Middle frontal gyrus (tissue), 1 donor: ENCODE data around the gene IFT43.

ENCODE experiments used
- DNase-seq: peaks from one replicate; pipeline ENCODE4 v3.0.0-alpha.2; 2015; ENCODE audit warnings: low spot score; ENCODE audit errors: extremely low spot score

Gene IFT43

GRCh38 chr14:76080025-76080424 lies 94.5 kb downstream of the IFT43 start:
- no peak for DNase-seq

- no peak for DNase-seq
Observed at GRCh38 chr14:76080471-76080870, 94.9 kb downstream of the IFT43 start.

- DNase-seq, result no peak
Observed at GRCh38 chr14:76081642-76082041, 96.1 kb downstream of the IFT43 start.

GRCh38 chr14:76083796-76084765 lies 98.5 kb downstream of the IFT43 start:
- no peak for DNase-seq

- no peak for DNase-seq
Observed at GRCh38 chr14:76085358-76085757, 99.8 kb downstream of the IFT43 start.

- DNase-seq, result no peak
Observed at GRCh38 chr14:76086636-76087035, 101.1 kb downstream of the IFT43 start.

- DNase-seq, result no peak
Observed at GRCh38 chr14:76088326-76088725, 102.8 kb downstream of the IFT43 start.

GRCh38 chr14:76088771-76089571 lies 103.4 kb downstream of the IFT43 start:
- DNase-seq, result no peak

- no peak for DNase-seq
Observed at GRCh38 chr14:76089575-76089974, 104.0 kb downstream of the IFT43 start.

GRCh38 chr14:76090616-76091391 lies 105.2 kb downstream of the IFT43 start:
- DNase-seq, result no peak

GRCh38 chr14:76093077-76093476 lies 107.5 kb downstream of the IFT43 start:
- DNase-seq, result no peak

- no peak for DNase-seq
Observed at GRCh38 chr14:76096257-76096656, 110.7 kb downstream of the IFT43 start.

- DNase-seq, result no peak
Observed at GRCh38 chr14:76097547-76097946, 112.0 kb downstream of the IFT43 start.

GRCh38 chr14:76098047-76098446 lies 112.5 kb downstream of the IFT43 start:
- no peak for DNase-seq

- DNase-seq, result no peak
Observed at GRCh38 chr14:76098916-76099675, 113.5 kb downstream of the IFT43 start.

- no peak for DNase-seq
Observed at GRCh38 chr14:76100236-76100635, 114.7 kb downstream of the IFT43 start.

GRCh38 chr14:76101391-76102379 lies 116.1 kb downstream of the IFT43 start:
- DNase-seq, result no peak

GRCh38 chr14:76104802-76105355 lies 119.3 kb downstream of the IFT43 start:
- DNase-seq, result no peak

GRCh38 chr14:76106188-76106587 lies 120.6 kb downstream of the IFT43 start:
- no peak for DNase-seq
